ENCODE data around the gene KMO. TPM values are rescaled to one million over a fixed set of nuclear protein-coding genes. Genes with fewer than 3 reads are reported as not detected.

KMO gene
- total RNA-seq, 1 experiment from 2014 or later: 0.29 TPM

- intact Hi-C loops (cut with micrococcal nuclease): no loop called here
- BruUV-seq (replicated peaks): no TSS peak
- CTCF ChIA-PET: no interaction called here
- Histone ChIP-seq H3K36me3 (ENCODE audit: low read depth, low read length) (no peaks in the 10 kb centered on the region), H3K79me2 (ENCODE audit: low read length) (no peaks in the 10 kb centered on the region), H4K20me1 (ENCODE audit: low read length) (no peaks in the 10 kb centered on the region), H3K4me2 (ENCODE audit: low read length) (no peak overlapping the region), H3K27ac (ENCODE audit: low read length) (no peak overlapping the region), H3K9me2 (replicated peaks; ENCODE audit: low read length) (no peaks in the 10 kb centered on the region), H3K9ac (ENCODE audit: low read length) (no peak overlapping the region), H2AFZ (ENCODE audit: low read length) (no peak overlapping the region), H3K4me3 (ENCODE audit: low read length) (no peak overlapping the region), H3F3A (ENCODE audit: low read length, unreplicated experiment) (no peaks in the 10 kb centered on the region), H3K27me3 (ENCODE audit: low read length) (no peaks in the 10 kb centered on the region), H3K4me1 (ENCODE audit: insufficient read depth, low read length) (peaks cover 10% of the 10 kb centered on the region; the same call in 1 of the 2 replicates), H3K9me3 (ENCODE audit: low read length) (no peaks in the 10 kb centered on the region)
- ATAC-seq: peak; percentile 66
- DNase-seq: peak; percentile 29
- TF ChIP-seq EZH2phosphoT487 (IDR thresholded peaks at IDR 0.05; ENCODE audit: borderline replicate concordance, low read length): no peak
- no peak for TF ChIP-seq EZH2 (IDR thresholded peaks at IDR 0.05; ENCODE audit: low read length, unreplicated experiment)
- no peak for TF ChIP-seq CTCF (conservative IDR thresholded peaks at IDR 0.05; ENCODE audit: low read depth, low read length)
- POLR2A ChIA-PET (ENCODE audit: unreplicated experiment): interaction anchor here (0.6 kb wide), 1 partner anchor 457 kb away, joined by 20 read pairs; no protein-coding TSS in a partner anchor
Measured at GRCh38 chr1:241555526-241555925, 23.3 kb downstream of the KMO start.

GRCh38 chr1:241557031-241557430 lies 24.9 kb downstream of the KMO start:
- Histone ChIP-seq H3K27me3 (ENCODE audit: low read length) (no peaks in the 10 kb centered on the region), H3F3A (ENCODE audit: low read length, unreplicated experiment) (no peaks in the 10 kb centered on the region), H3K79me2 (ENCODE audit: low read length) (no peaks in the 10 kb centered on the region), H3K9ac (ENCODE audit: low read length) (no peak overlapping the region), H4K20me1 (ENCODE audit: low read length) (no peaks in the 10 kb centered on the region), H3K9me3 (ENCODE audit: low read length) (no peaks in the 10 kb centered on the region), H2AFZ (ENCODE audit: low read length) (no peak overlapping the region), H3K9me2 (replicated peaks; ENCODE audit: low read length) (no peaks in the 10 kb centered on the region), H3K4me1 (ENCODE audit: insufficient read depth, low read length) (peaks cover 10% of the 10 kb centered on the region; the same call in 1 of the 2 replicates), H3K27ac (ENCODE audit: low read length) (no peak overlapping the region), H3K4me2 (ENCODE audit: low read length) (no peak overlapping the region), H3K4me3 (ENCODE audit: low read length) (no peak overlapping the region), H3K36me3 (ENCODE audit: low read depth, low read length) (no peaks in the 10 kb centered on the region)
- CTCF ChIA-PET: no interaction called here
- TF ChIP-seq EZH2phosphoT487 (IDR thresholded peaks at IDR 0.05; ENCODE audit: borderline replicate concordance, low read length): no peak
- TF ChIP-seq CTCF (conservative IDR thresholded peaks at IDR 0.05; ENCODE audit: low read depth, low read length): no peak
- TF ChIP-seq EZH2 (IDR thresholded peaks at IDR 0.05; ENCODE audit: low read length, unreplicated experiment): no peak
- no TSS peak for BruUV-seq (replicated peaks)
- no peak for ATAC-seq
- intact Hi-C loops (cut with micrococcal nuclease): no loop called here
- no peak for DNase-seq
- POLR2A ChIA-PET (ENCODE audit: unreplicated experiment): no interaction called here

GRCh38 chr1:241557551-241558193 lies 25.5 kb downstream of the KMO start:
- POLR2A ChIA-PET (ENCODE audit: unreplicated experiment): no interaction called here
- Histone ChIP-seq H3K4me3 (ENCODE audit: low read length) (no peak overlapping the region), H3K27ac (ENCODE audit: low read length) (no peak overlapping the region), H4K20me1 (ENCODE audit: low read length) (no peaks in the 10 kb centered on the region), H3K4me2 (ENCODE audit: low read length) (no peak overlapping the region), H3K79me2 (ENCODE audit: low read length) (no peaks in the 10 kb centered on the region), H3K9ac (ENCODE audit: low read length) (no peak overlapping the region), H3K4me1 (ENCODE audit: insufficient read depth, low read length) (peaks cover 10% of the 10 kb centered on the region; the same call in 1 of the 2 replicates), H3K27me3 (ENCODE audit: low read length) (no peaks in the 10 kb centered on the region), H3F3A (ENCODE audit: low read length, unreplicated experiment) (no peaks in the 10 kb centered on the region), H2AFZ (ENCODE audit: low read length) (peak overlapping the region; percentile 37), H3K9me2 (replicated peaks; ENCODE audit: low read length) (no peaks in the 10 kb centered on the region), H3K9me3 (ENCODE audit: low read length) (no peaks in the 10 kb centered on the region), H3K36me3 (ENCODE audit: low read depth, low read length) (no peaks in the 10 kb centered on the region)
- CTCF ChIA-PET: no interaction called here
- no peak for DNase-seq
- intact Hi-C loops (cut with micrococcal nuclease): loop anchor here (1.0 kb wide), 2 partner anchors 15 to 35 kb away; no protein-coding TSS in a partner anchor
- TF ChIP-seq EZH2phosphoT487 (IDR thresholded peaks at IDR 0.05; ENCODE audit: borderline replicate concordance, low read length): no peak
- TF ChIP-seq EZH2 (IDR thresholded peaks at IDR 0.05; ENCODE audit: low read length, unreplicated experiment): no peak
- no peak for TF ChIP-seq CTCF (conservative IDR thresholded peaks at IDR 0.05; ENCODE audit: low read depth, low read length)
- no peak for ATAC-seq
- no TSS peak for BruUV-seq (replicated peaks)
